RWPE1 (cell line): Measurements from ENCODE around the gene UBE2E1.

Source experiments
- CTCF ChIA-PET: fragments of 350-600 bp; sonication (Branson Sonifier 250); formaldehyde crosslinking; extraction: SDS; loops from one replicate; lab custom pipeline; 2021; lab: Yijun Ruan, JAX
- POLR2A ChIA-PET: fragments of 400-600 bp; formaldehyde crosslinking; extraction: SDS; loops from one replicate; lab custom pipeline; 2020; ENCODE audit warnings: antibody characterized with exemption; ENCODE audit not compliant: low non-redundant PET; lab: Yijun Ruan, JAX
- DNase-seq: peaks from one replicate; pipeline ENCODE4 v3.0.0; 2012; ENCODE audit warnings: low spot score
- H3K27ac ChIP-seq: fragments of 450-650 bp; 2 replicates; pipeline ENCODE4 v1.5.1; 2017
- CTCF ChIP-seq: fragments of 450-650 bp; conservative IDR thresholded peaks from 2 replicates; pipeline ENCODE4 v1.5.1; 2017; ENCODE audit warnings: low read depth, mild to moderate bottlenecking

The UBE2E1 gene

DNA sequence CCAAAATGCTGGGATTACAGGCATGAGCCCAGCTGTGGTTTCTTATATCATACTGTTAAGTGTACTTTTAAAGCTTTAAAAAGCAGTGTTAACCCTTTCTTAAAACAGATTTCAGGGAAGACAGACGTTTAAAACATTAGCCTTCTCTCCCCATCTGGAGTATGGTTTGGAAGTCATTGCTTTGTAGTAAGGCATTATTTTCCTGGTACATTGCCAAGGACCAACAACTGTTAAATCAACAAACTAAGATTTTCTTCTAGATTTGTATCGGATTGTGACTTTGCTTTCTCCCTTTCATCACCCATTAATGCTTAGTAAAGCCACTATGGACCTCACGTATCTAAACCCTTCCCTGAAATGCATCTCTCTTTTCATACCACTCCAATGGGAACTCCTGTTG, 50.5 kb downstream of the UBE2E1 start:
- ChIA-PET CTCF (no interaction called here), POLR2A (no interaction called here)
- H3K27ac ChIP-seq = no peak overlapping the region
- TF ChIP-seq CTCF = no peak
- no peak for DNase-seq

- DNase-seq = peak; percentile 17
- ChIA-PET POLR2A (no interaction called here), CTCF (interaction anchor here (0.6 kb wide), 1 partner anchor 26 kb away, joined by 3 read pairs; no protein-coding TSS in a partner anchor)
- no peak overlapping the region for H3K27ac ChIP-seq
- TF ChIP-seq CTCF = no peak
Measured at GRCh38 chr3:23859012-23859743, 53.4 kb downstream of the UBE2E1 start.

GRCh38 chr3:23859839-23860382, 54.2 kb downstream of the UBE2E1 start:
- H3K27ac ChIP-seq = no peak overlapping the region
- ChIA-PET CTCF (no interaction called here), POLR2A (no interaction called here)
- no peak for TF ChIP-seq CTCF
- no peak for DNase-seq

- TF ChIP-seq CTCF = no peak
- POLR2A ChIA-PET = no interaction called here
- CTCF ChIA-PET = no interaction called here
- no peak overlapping the region for H3K27ac ChIP-seq
- no peak for DNase-seq
Measured at GRCh38 chr3:23861689-23862088, 55.9 kb downstream of the UBE2E1 start.

GRCh38 chr3:23863060-23863459, 57.3 kb downstream of the UBE2E1 start:
- POLR2A ChIA-PET = no interaction called here

DNA sequence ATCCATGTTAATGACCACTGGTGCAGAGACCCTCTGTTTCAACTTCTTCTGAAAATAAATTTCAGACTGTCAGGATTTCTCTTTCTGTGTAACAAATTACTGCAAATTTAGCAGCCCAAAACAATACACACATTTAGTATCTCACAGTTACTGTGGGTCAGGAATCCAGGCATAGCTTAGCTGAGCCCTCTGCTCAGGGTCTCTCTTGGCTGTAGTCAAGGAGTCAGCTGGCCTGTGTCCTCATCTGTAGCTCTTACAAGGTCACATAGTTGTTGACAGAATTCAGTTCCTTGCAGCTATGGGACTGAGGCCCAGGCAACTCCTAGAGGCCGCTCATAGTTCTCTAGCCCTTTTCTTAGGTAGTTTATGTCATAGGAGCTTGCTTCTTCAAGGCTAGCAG, 59.2 kb downstream of the UBE2E1 start:
- DNase-seq = no peak
- TF ChIP-seq CTCF = no peak
- ChIA-PET CTCF (no interaction called here), POLR2A (no interaction called here)
- H3K27ac ChIP-seq = no peak overlapping the region

More at GRCh38 chr3:23863060-23863459, 57.3 kb downstream of the UBE2E1 start:
- H3K27ac ChIP-seq = no peak overlapping the region
- DNase-seq = no peak
- no peak for TF ChIP-seq CTCF
- CTCF ChIA-PET = no interaction called here
